NCI-H510A treated with DMSO at 0.1 percent for 48 hours (cell line): ENCODE data around the gene SLC38A1.
"Not testable (repeated sequence)": the region's sequence is repeated elsewhere in the genome, so short reads cannot be mapped to it uniquely, and the experiment has no call there.

Experiments used
- DNase-seq: peaks from one replicate; lab custom pipeline; 2025; lab: John Stamatoyannopoulos, UW

The SLC38A1 gene

DNA sequence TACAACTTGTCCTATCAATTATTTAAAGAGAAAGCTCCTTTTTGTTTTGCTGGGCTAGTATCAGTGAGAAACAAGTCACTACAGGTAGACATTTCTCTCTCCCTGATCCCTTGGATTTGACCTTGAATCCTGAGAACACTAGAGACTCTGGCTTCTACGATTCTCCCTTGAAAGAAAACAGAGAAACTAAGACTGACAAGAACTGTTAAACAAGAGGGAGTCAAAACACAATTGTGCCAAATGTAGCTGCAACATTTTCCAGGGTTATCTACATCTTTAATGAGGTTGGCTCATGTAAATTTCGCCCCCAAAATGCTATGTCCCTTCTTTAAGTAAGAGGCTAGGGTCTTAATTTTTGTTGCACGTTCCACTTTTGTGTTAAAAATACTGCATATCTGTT is 62.4 kb downstream of the SLC38A1 start:
- DNase-seq: no peak

DNA sequence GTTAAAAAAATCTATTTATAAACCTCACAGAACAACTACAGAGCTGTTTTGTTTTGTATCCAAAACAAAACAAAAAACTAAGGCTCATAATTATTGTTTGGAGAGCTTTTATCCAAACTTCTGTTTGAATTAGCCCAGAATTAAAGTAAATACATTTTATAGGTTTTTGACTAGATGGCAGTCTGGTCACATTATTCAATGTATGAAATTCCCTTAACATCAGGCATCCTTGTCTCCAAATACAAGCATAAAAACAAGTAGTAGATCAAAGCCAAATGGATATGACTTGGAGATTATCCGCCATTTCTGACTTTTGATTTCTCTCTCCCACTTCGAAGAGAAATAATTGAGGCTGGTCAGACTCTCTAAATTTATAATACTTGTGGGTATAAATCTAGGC is 63.5 kb downstream of the SLC38A1 start:
- DNase-seq: no peak

DNA sequence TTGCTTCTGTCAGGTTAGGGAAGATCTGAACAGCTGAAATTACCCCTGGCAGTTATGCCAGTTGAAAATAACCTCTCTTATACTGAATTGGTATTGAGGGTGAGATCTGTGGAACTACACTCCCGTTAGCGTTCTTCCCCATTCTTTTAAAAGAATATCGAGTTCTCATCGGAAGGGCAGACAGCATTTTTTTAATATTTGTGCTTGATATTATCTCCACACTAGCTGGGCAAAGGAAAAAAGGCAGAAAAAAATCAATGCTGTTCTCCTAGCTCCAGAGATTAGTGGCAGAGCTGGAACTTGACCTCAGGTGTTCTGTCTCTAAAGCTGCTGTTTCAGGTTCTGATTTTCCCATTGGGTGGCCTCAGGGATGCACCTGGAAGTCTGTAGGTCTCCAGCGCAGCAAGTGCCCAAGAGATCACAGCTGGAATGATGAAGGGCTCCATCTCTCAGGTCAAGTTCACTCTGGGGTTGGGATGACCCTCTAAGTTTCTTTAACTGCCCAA is 67.5 kb downstream of the SLC38A1 start:
- DNase-seq: no peak

DNA sequence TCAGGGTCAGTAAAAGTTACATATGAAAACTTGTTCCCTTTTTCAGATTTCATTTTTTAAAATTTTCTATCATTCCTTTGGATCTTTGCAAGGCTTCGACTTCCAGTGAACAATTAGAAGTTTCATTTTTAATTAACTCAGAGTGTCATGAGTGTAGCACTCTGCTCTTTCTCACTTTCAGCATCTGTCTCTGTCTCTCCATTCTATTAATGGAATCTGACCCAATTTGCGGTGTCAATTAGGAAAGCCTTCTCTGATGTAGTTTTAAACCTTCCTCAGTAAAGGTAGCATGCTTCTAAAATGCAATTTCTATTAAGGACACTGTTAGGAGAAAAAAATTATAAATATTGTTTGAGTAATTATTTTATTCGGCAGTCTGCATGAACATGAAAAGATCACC is 68.3 kb downstream of the SLC38A1 start:
- no peak for DNase-seq

DNA sequence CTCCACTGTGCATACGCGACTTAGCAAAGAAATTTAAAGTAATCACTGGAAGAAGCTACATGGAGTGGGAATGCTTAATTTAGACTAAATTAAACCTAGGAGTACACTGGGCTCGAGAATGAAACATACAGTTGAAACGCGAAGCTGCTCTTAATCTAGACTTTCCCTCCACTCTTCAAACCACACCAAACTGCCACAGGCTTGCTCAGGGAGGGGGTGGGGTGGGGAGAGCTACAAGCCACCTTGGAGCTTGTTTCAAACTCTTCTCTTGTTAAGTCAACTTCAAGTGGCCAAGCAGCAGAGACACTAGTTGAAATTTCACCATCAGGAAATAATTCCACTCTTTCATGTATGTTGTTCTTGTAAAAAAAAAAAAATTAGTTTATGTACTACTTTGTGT is 69.9 kb downstream of the SLC38A1 start:
- DNase-seq: no peak

DNA sequence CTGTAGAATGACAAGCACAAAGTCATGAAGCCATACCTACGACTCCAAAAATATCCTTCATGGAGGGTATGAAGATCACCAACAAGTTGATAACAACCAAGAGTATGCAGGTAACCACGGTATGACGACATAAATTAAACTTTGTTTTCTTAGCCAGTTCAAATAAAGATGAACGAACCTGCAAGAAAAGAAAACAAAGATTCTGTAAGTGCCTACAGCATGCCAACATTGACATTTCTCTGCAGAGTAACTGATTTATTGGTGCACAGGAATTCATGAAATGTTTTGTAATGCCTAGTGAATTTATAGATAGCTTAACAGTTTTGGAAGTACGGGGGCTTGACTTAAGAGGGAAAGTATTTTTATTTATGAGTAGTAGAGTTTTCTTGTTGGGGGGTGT is 71.0 kb downstream of the SLC38A1 start:
- DNase-seq: no peak

DNA sequence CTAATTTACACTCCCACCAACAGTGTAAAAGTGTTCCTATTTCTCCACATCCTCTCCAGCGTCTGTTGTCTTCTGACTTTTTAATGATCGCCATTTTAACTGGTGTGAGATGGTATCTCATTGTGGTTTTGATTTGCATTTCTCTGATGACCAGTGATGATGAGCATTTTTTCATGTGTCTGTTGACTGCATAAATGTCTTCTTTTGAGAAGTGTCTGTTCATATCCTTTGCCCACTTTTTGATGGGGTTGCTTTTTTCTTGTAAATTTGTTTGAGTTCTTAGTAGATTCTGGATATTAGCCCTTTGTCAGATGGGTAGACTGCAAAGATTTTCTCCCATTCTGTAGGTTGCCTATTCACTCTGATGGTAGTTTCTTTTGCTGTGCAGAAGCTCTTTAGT is 78.3 kb downstream of the SLC38A1 start:
- DNase-seq: not testable (repeated sequence)

DNA sequence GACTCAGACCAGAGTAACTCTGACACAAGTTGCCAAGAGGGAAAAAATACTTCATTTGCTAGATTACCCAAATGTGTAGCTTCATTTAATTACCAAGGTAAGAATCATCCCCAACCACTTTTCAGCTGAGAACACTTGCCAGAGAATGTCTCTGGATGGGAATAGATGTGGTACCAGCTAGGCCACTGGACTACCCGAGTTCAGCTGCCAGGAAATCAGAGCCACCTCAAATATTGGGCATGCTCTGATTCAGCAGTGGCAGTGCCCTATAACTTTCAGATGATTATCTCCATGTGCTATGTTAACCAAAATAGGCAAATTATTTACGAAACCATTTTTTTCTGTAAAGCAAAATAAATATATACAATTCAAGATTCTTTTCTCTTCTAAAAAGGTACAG is 80.7 kb downstream of the SLC38A1 start:
- DNase-seq: no peak

DNA sequence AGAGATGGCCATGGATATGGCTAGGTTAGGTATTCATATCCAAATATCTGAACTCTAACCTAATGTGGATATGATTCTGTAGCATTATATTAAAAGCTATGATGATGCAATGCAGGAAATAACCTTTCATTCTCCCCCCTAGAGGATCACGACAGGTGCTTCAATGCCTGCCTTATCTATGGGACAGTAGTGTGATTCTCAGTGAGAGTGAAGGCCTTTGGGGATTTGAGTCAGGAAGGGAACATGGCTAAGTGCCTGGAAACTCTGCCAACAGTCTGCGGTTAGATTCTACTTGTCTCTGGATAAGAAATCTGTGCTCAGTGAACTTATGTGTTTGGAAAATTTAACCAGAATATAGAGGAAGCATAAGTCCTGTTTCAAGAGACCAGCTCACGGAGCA is 81.8 kb downstream of the SLC38A1 start:
- DNase-seq: no peak

DNA sequence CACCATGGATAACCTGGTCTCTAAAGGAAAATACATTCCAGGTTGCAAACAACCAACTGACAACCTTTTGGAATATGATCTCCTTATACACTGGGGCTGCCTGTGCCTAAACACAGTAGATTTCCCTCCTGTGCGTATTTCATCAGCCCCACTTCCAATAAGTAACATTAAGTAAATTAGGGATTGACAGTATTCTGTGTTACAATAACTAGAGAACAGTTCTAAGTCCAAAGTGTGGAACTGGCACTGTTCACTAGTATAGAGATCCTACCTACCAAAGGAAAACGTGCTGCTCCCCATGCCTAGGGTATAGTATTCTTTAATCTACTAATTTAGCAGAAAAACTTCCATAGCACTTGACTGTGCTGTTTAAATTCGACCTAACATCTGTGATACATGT is 82.8 kb downstream of the SLC38A1 start:
- DNase-seq: no peak

DNA sequence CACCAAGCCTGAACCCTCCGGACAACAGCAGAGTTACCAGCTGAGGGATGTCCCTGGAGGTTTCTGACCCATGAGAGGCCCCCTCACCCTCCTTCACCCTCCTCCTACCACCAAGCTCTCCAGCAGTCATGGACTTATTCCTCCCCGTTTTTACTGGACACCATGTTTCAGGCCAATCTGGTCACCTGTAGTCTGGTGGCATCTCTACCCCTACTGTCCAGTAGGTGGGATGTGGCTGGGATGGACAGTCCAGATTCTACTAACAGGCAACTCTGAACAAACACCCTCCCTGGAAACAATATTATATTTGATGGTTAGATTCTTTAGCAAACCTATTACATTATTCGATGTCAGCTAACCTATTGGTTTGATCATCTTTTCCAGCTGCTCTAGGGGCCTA is 83.2 kb downstream of the SLC38A1 start:
- DNase-seq: no peak

DNA sequence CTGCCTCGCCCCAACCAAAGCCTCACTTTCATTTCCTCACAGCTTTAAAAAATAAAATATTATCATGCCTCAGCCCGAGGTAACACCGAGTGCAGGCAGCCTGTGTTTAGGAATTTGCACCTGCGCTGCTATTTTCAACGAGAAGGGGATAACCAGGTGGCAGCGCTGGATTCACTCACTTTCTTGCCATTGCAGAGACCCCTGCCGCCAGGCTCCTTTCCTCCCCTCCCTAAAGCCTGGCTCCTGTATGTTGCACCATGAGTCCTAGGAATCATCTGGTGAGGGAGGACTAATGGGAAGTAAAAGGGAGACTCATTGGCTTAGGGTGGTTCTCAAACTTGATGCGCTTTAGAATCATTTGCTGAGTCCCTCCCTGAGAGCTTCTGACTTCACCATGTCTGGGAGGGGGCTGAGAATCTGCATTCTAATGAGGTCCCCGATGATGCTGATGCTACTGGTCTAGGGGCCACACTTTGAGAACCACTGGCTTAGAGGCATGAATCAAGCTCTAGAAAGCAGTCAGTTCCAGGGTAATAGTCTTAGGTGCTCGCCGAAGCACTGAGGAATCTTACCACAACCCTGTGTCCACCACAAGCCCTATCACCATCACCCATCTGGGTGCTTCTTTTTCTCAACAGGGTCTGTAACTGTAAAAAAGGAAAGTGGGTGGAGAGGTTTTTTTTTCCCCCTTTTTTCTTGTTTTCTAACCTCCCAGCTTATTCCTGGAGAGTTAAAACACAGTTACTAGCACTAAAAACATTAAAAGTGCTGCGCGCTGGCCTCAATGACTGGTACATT is 83.8 kb downstream of the SLC38A1 start:
- DNase-seq: no peak

DNA sequence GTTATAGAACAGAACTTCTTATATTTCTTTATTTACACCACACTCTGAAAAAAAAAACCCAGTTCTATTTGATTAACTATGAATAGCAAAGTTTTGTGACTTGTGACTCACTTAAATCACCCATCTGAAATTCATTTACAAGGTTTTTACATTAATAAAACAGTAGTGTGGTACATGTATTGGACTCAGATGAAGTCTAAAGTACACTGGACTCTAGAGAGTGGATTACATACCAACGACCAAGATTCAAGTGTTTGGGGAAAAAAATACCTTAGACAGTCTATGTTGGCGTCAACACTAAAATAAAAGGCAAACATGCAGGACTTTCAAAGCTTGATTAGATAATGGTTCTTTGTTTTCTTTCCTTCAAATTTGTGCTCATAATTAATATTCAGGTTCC is 85.7 kb downstream of the SLC38A1 start:
- DNase-seq: no peak

DNA sequence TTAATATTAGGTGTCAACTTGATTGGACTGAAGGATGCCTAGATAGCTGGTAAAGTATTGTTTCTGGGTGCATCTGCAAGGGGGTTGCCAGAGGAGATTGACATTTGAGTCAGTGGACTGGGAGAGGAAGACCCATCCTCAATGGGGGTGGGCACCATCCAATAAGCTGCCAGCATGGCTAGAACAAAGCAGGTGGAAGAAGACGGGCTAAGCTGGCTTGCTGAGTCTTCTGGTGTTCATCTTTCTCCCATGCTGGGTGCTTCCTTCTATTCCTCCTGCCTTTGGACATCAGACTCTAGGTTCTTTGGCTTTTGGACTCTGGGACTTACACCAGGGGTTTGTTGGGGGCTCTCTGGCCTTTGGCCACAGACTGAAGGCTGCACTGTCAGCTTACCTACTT is 87.4 kb downstream of the SLC38A1 start:
- no peak for DNase-seq

DNA sequence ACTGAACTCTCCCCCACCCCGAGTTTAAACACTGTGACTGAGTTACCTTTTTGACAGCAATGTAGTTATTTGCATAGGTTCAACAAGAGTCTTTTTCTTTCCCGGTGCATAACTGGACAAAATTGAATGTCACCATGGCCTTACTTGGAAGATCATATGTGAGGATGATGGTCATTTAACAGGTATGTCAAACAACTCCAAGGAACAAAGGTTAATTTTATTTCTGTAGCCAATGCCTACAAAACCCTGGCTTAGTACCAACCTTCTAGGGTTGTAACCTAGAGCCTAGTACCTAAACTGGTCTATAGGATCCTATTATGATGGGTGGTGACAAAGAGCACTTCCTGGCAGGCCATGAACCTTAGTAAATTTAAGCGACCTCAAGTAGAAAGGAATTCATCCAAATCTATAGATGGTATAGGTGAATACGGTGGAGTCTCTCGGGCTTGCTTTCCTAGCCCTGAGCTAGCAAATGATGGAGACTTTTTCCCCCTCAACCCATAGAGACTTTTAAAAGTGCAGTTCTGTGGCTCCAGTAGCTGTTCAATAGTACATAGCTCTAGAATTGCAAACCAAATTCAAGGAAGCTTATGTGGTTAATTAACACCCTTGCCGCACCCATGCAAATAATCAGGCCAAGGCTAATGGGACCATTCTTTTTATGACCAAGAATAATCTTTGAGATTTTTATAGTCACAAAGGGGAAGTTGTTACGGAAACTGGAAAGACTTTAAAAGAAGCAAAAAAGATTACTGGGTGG is 89.0 kb downstream of the SLC38A1 start:
- no peak for DNase-seq

DNA sequence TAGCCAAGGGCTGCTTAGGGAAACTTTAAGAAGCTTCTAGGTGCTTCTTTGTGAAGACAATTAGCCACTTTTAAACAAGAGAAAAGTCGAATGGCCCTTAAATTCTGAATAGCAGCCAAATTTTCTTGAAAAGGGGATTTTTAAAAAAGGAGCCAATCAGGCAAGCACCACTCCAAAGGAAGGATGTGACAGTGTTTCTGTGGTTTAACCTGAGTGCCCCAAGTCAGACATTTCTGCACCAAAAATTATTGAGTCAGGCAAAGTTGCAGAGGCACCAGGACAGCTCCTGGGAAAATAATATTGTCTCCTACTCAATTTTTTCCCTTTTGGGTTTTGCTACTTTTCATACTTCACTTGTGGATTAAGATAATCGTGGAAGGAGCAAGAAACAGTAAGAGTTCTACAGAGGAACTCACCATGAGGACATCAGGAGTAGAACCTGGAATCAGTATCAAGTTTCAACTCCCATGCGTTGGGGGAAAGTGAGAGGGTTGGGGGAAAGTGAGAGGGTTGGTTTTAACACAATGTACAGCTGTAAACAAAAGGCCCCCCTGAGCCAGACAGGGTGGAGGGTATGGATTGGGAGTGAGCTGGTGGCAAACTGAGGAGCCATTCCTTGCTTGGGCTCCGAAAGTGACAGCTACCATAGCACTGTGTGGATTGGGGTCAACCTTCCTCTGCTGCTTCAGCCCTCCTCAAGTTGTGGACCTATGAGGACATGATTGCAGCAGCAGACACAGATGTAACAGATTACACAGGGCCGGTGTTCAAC is 90.8 kb downstream of the SLC38A1 start:
- no peak for DNase-seq

DNA sequence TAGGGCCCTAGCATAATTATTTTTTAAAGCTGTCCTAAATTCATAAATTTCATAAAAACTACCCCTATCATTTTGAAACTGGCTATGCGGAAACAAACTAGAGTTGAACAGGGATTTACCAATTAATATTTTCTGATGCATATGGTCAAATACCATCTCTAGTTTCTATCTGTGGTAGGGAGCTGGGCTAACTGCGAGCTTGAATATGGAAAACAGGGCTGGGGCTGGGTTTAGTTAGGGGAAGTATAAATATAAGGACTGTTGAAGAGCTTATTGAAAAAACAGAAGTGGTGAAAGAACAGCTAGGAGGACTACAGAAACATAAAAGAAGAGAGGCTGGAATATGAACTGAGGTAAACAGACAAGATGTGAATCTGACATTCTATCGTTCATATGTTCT is 91.8 kb downstream of the SLC38A1 start:
- DNase-seq: no peak

DNA sequence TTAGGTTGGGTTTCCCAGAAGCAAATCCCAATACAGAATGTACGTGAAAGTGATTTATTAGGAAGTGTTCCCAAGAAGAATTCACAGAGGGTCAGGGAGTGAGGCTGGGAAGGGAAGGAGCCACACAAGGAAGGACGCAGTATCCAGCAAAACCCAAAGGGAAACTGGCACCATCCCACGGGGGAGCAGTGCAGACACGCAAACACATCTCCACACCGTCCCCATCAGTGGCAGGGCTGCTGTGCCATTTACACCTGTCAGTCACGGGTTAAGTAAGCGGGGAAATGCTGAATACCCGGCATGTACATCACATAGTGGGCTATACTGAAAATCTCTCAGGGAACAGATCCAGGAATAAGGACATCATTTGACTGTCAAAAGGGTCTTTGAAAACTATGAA is 93.9 kb downstream of the SLC38A1 start:
- no peak for DNase-seq

DNA sequence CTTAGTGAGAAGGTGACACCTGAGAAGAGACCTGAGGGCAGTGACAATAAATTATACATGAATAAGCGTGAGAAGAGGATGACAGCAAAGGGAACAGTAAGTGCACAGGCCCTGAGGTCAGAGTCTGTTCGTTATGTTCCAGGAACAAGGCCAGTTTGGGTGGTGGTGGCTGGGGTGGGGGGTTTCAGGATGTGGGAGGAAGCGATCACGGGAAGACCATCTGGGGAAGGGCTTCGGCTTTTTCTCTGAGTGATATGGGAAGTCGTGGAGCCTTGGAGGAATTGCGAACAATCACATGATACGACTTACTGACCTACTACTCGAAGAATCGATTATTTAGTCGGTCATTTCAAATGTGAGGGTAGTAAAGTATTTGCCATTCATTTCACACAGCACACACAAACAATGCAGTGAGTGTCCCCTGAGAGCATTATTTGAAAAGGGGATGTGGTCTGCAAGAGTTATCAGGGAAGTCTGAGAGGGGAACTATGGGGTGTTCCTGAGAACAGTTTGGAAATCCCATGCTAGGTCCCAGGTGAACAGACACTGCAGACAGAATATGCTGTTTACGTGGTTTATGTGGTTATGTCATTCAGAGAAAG is 94.7 kb downstream of the SLC38A1 start:
- DNase-seq: no peak

DNA sequence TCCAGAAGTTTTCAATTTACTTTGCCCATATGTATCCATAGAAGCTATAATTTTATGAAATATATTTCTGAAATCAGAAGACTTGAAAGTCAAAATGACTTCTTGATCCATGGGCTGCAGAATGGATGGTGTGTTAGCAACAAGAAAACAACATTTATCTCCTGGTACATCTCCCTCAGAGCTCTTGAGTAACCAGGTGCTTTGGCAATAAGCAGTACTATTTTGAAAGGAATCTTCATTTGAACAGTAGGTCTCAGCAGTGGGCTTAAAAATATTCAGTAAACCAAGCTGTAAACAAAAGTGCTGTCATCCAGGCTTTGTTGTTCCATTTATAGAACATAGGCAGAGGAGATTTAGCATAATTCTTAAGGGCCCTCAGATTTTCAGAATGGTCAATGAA is 100.4 kb downstream of the SLC38A1 start:
- DNase-seq: no peak

DNA sequence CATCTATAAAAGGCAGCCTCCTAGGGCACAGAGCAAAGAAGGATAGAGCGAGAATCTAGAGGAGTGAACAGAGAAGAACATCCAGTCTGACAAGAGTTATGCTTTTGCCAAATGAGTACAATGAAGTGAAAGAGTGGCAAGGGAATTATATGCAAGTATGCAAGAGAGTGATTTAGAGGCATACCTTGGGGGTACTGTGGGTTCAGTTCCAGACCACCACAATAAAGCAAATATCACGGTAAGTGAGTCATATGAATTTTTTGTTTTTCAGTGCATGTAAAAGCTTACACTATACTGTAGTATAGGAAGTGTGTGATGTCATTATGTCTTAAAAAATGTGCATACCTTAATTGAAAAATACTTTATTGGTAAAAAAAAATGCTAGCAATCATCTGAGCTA is 101.4 kb downstream of the SLC38A1 start:
- DNase-seq: no peak

DNA sequence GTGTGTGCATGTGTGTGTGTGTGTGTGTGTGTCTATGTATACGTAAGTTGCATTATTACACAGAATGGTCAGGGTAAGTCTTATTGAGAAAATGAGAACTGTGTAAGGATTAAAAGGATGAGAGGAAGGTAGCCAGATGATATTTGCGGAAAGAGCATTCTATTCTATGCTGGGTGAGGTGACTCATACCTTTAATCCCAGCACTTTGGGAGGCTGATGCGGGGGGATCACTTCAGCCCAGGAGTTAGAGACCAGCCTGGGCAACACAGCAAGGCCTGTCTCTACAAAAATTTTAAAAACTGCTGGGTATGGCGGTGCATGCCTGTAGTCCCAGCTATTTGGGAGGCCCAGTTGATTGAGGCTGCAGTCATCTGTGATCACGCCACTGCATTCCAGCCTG is 103.7 kb downstream of the SLC38A1 start:
- DNase-seq: no peak
